ENCODE measurements around the gene HDGFL3. TPM values are rescaled to one million over a fixed set of nuclear protein-coding genes. Genes with fewer than 3 reads are reported as not detected.
A peak's percentile ranks its signal among the peaks of the same experiment; 100 is the strongest.
"Not testable (repeated sequence)": the region's sequence is repeated elsewhere in the genome, so short reads cannot be mapped to it uniquely, and the experiment has no call there.

Gene HDGFL3
- total RNA-seq, 1 donor from 2014 or later = 92.2 TPM

GRCh38 chr15:83158393-83158792 is 49.2 kb downstream of the HDGFL3 start:
- no peak for TF ChIP-seq CTCF (IDR thresholded peaks at IDR 0.05; ENCODE audit: unreplicated experiment)
- Mint-ChIP-seq H3K9me3 (no peaks in the 10 kb centered on the region), H3K27ac (no peak overlapping the region), H3K4me3 (no peak overlapping the region), H3K27me3 (ENCODE audit: low read depth) (no peaks in the 10 kb centered on the region), H3K36me3 (peaks cover 30% of the 10 kb centered on the region), H3K4me1 (peaks cover 4% of the 10 kb centered on the region)
- DNase-seq (ENCODE audit: low spot score in 2 of 2, unreplicated experiment in 2 of 2) = no peak

DNA sequence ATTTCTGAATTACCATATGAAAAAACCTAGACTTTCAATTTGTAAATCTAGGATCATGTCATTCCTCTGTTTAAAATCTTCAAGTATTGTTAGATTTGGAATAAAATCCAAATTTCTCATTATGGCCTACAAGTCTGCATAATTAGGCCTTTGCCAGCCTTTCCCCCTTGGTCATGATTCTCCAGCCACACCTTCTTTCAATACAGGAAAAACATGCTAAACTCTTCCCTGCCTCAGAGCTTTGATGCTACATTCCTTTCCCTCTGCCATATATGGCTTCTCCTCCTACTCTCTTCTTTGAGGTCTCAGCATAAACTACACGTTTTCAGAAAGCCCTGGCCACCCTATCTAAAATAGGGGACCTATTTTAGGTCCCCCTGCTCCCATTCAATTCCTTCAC is 51.7 kb downstream of the HDGFL3 start:
- H3K4me3 Mint-ChIP-seq = no peak overlapping the region
- no peak for TF ChIP-seq CTCF (IDR thresholded peaks at IDR 0.05; ENCODE audit: unreplicated experiment)

GRCh38 chr15:83153288-83153687 is 54.3 kb downstream of the HDGFL3 start:
- TF ChIP-seq CTCF (IDR thresholded peaks at IDR 0.05; ENCODE audit: unreplicated experiment) = no peak
- Mint-ChIP-seq H3K36me3 (peaks cover 36% of the 10 kb centered on the region), H3K4me3 (no peak overlapping the region), H3K27me3 (ENCODE audit: low read depth) (no peaks in the 10 kb centered on the region), H3K4me1 (peaks cover 4% of the 10 kb centered on the region), H3K27ac (no peak overlapping the region), H3K9me3 (peaks cover 7% of the 10 kb centered on the region)
- DNase-seq (ENCODE audit: low spot score in 2 of 2, unreplicated experiment in 2 of 2) = no peak

More for the DNA sequence above, 51.7 kb downstream of the HDGFL3 start:
- H3K9me3 Mint-ChIP-seq = no peaks in the 10 kb centered on the region
- DNase-seq (ENCODE audit: low spot score in 2 of 2, unreplicated experiment in 2 of 2) = no peak
- H3K27ac Mint-ChIP-seq = peak overlapping the region; percentile 39
- peaks cover 29% of the 10 kb centered on the region for H3K36me3 Mint-ChIP-seq
- no peaks in the 10 kb centered on the region for H3K27me3 Mint-ChIP-seq (ENCODE audit: low read depth)
- peaks cover 4% of the 10 kb centered on the region for H3K4me1 Mint-ChIP-seq

- no peak overlapping the region for H3K4me3 Mint-ChIP-seq
- no peaks in the 10 kb centered on the region for H3K27me3 Mint-ChIP-seq (ENCODE audit: low read depth)
- no peak overlapping the region for H3K27ac Mint-ChIP-seq
- no peak for TF ChIP-seq CTCF (IDR thresholded peaks at IDR 0.05; ENCODE audit: unreplicated experiment)
- DNase-seq (ENCODE audit: low spot score in 2 of 2, unreplicated experiment in 2 of 2) = no peak
- H3K9me3 Mint-ChIP-seq = peaks cover 14% of the 10 kb centered on the region
- H3K36me3 Mint-ChIP-seq = peaks cover 61% of the 10 kb centered on the region
- no peaks in the 10 kb centered on the region for H3K4me1 Mint-ChIP-seq
These were observed 62.9 kb downstream of the HDGFL3 start for GRCh38 chr15:83144771-83145170.

DNA sequence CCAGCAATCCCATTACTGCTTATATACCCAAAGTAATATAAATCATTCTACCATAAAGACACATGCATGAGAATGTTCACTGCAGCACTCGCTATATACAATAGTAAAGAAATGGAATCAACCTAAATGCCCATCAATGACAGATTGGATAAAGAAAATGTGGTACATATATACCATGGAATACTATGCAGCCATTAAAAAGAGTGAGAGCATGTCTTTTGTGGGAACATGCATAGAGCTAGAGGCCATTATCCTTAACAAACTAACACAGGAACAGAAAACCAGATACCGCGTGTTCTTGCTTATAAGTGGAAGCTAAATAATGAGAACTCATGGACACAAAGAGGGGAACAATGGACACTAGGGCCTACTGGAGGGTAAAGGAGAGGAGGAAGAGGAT is 65.5 kb downstream of the HDGFL3 start:
- H3K4me1 Mint-ChIP-seq; H3K27me3 Mint-ChIP-seq (ENCODE audit: low read depth); H3K4me3 Mint-ChIP-seq; H3K9me3 Mint-ChIP-seq; DNase-seq (ENCODE audit: low spot score in 2 of 2, unreplicated experiment in 2 of 2); H3K27ac Mint-ChIP-seq: not testable (repeated sequence)
- H3K36me3 Mint-ChIP-seq = peaks cover 40% of the 10 kb centered on the region

GRCh38 chr15:83132861-83133523 is 74.6 kb downstream of the HDGFL3 start:
- TF ChIP-seq CTCF (IDR thresholded peaks at IDR 0.05; ENCODE audit: unreplicated experiment) = no peak
- Mint-ChIP-seq H3K4me1 (no peaks in the 10 kb centered on the region), H3K27ac (no peak overlapping the region), H3K27me3 (ENCODE audit: low read depth) (no peaks in the 10 kb centered on the region), H3K36me3 (peaks cover 6% of the 10 kb centered on the region), H3K9me3 (no peaks in the 10 kb centered on the region), H3K4me3 (no peak overlapping the region)
- no peak for DNase-seq (ENCODE audit: low spot score in 2 of 2, unreplicated experiment in 2 of 2)

Data from mesothelial cell of epicardium (in vitro differentiated cells).